ENCODE measurements around the gene KCNK3. TPM values are rescaled to one million over a fixed set of nuclear protein-coding genes. Genes with fewer than 3 reads are reported as not detected.

KCNK3 gene
- polyA plus RNA-seq, 1 of the 3 experiments (the other 2 are of a cell fraction) = 0.16 TPM

DNA sequence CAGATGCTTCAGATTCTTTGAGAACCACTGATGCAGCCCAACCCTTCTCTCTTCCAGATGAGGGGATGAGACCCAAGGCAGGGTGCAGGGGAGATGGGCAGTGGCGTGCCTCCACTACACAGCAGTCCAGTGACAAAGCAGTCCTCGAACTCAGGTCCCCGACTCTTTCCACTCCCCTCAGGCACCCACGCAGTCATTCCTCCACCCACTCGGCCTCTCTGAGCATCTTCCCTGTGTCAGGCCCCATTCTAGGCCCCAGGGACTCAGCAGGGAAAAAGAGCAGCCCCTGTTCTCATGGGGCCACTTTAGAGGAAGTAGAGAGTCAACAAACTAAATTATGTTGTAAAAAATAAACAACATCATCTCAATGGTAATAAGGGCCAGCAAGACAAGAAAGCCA is 15.2 kb downstream of the KCNK3 start:
- WGBS (ENCODE audit: low lambda C conversion rate) = 46% methylated on average over 5 of the region's 5 CpGs
- no peaks in the 10 kb centered on the region for H3K9me3 ChIP-seq
- peaks cover 9 to 38% of the 10 kb centered on the region in 2 experiments; a peak in 2 of 4 replicates for H3K4me1 ChIP-seq (ENCODE audit: control insufficient read depth in 1 of 2, insufficient read depth in 2 of 2, low read depth in 1 of 2, low read length in 1 of 2)
- ChIA-PET CTCF (interaction anchor here (4.3 kb wide), 1 partner anchor 38 kb away, joined by 18 read pairs; no protein-coding TSS in a partner anchor), POLR2A (no interaction called here)
- no peaks in the 10 kb centered on the region for H4K20me1 ChIP-seq (ENCODE audit: insufficient read depth)
- no peaks in the 10 kb centered on the region for H3K36me3 ChIP-seq (replicated peaks in 1 of 2; ENCODE audit: control insufficient read depth in 1 of 2, insufficient read depth in 2 of 2, low read length in 1 of 2)
- no peak overlapping the region for H3K27ac ChIP-seq (ENCODE audit: low read depth in 2 of 2, low read length in 1 of 2)
- no peaks in the 10 kb centered on the region for H3K9me2 ChIP-seq
- no peaks in the 10 kb centered on the region for H3F3A ChIP-seq (replicated peaks; ENCODE audit: insufficient read depth)
- no peak for TF ChIP-seq GATA2 (CRISPR knock-in tag; IDR thresholded peaks at IDR 0.05)
- no peak for TF ChIP-seq SMC3 (IDR thresholded peaks at IDR 0.05; ENCODE audit: low read depth, low read length)
- no peak for TF ChIP-seq FOXM1 (IDR thresholded peaks at IDR 0.05; ENCODE audit: low read depth)
- TF ChIP-seq TCF12 (IDR thresholded peaks at IDR 0.05) = no peak
- TF ChIP-seq GABPA (IDR thresholded peaks at IDR 0.05; ENCODE audit: low read depth) = no peak
- TF ChIP-seq, protein P1, sequence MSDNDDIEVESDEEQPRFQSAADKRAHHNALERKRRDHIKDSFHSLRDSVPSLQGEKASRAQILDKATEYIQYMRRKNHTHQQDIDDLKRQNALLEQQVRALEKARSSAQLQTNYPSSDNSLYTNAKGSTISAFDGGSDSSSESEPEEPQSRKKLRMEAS (IDR thresholded peaks at IDR 0.05; ENCODE audit: low read depth) = no peak
- TF ChIP-seq NRF1 (IDR thresholded peaks at IDR 0.05; ENCODE audit: low read depth, low read length) = no peak
- TF ChIP-seq SIN3A (IDR thresholded peaks at IDR 0.05; ENCODE audit: borderline replicate concordance, low read depth, low read length) = no peak
- no peak for TF ChIP-seq CTCF (IDR thresholded peaks at IDR 0.05)
- TF ChIP-seq USF1 (IDR thresholded peaks at IDR 0.05; ENCODE audit: borderline replicate concordance, low read depth) = no peak
- no peak for TF ChIP-seq TEAD4 (IDR thresholded peaks at IDR 0.05; ENCODE audit: borderline replicate concordance, insufficient read depth)
- TF ChIP-seq, protein P2, sequence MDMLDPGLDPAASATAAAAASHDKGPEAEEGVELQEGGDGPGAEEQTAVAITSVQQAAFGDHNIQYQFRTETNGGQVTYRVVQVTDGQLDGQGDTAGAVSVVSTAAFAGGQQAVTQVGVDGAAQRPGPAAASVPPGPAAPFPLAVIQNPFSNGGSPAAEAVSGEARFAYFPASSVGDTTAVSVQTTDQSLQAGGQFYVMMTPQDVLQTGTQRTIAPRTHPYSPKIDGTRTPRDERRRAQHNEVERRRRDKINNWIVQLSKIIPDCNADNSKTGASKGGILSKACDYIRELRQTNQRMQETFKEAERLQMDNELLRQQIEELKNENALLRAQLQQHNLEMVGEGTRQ (IDR thresholded peaks at IDR 0.05; ENCODE audit: borderline replicate concordance, low read depth, low read length) = no peak
- TF ChIP-seq POLR2AphosphoS5 (IDR thresholded peaks at IDR 0.05; ENCODE audit: low read depth, low read length) = no peak
- TF ChIP-seq MXI1 (IDR thresholded peaks at IDR 0.05; ENCODE audit: low read depth, low read length) = no peak
- TF ChIP-seq RFX5 (IDR thresholded peaks at IDR 0.05; ENCODE audit: low read length) = no peak
- TF ChIP-seq NFIC (IDR thresholded peaks at IDR 0.05; ENCODE audit: borderline replicate concordance) = no peak
- TF ChIP-seq CHD2 (IDR thresholded peaks at IDR 0.05; ENCODE audit: low read length, partially characterized antibody) = no peak
- TF ChIP-seq TAF1 (IDR thresholded peaks at IDR 0.05; ENCODE audit: borderline replicate concordance, low read depth, low read length) = no peak
- TF ChIP-seq EP300 (IDR thresholded peaks at IDR 0.05; ENCODE audit: borderline replicate concordance in 1 of 2, low read depth in 1 of 2, low read length in 1 of 2) = no peak
- no peak for TF ChIP-seq ZBTB33 (IDR thresholded peaks at IDR 0.05; ENCODE audit: borderline replicate concordance, low read depth)
- no peak for DNase-seq
- H3K27me3 ChIP-seq (ENCODE audit: insufficient read depth) = no peaks in the 10 kb centered on the region
- no peaks in the 10 kb centered on the region for H3K79me2 ChIP-seq (ENCODE audit: insufficient read depth)
- H3K4me3 ChIP-seq (ENCODE audit: low read depth in 2 of 2, low read length in 1 of 2) = no peak overlapping the region
- no peak overlapping the region for H2AFZ ChIP-seq (ENCODE audit: low read depth)
- H3K9ac ChIP-seq = no peak overlapping the region
- no peak overlapping the region for H3K4me2 ChIP-seq

Data from SK-N-SH (cell line).